Measurements from ENCODE around the gene SLC19A2. TPM values are rescaled to one million over a fixed set of nuclear protein-coding genes. Genes with fewer than 3 reads are reported as not detected.

The SLC19A2 gene
- total and polyA plus RNA-seq, 2 of the 8 experiments (the other 6 are each of a cell fraction or from before 2014, with no cell fraction given): 21.2 to 23.2 TPM

DNA sequence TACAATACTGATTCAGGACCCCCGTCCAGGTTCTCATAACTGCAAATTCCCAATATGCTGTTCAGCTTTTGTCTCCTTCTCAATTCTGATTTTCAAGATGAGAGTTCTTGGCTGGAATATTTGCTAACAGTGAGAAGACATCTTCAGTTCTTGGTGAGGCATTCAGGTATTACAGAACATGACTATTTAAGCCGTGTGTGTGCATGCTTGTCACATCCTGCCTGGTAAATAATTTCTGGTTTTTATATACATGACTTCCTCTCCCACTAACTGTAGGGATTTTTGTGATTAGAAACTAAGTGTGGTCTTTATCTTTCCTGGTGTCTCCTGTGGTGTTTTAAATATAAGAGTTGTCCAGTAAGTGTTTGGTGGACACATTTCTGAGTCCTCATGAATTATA is 10.2 kb upstream of the SLC19A2 start (continued):
- TF ChIP-seq, protein P1, sequence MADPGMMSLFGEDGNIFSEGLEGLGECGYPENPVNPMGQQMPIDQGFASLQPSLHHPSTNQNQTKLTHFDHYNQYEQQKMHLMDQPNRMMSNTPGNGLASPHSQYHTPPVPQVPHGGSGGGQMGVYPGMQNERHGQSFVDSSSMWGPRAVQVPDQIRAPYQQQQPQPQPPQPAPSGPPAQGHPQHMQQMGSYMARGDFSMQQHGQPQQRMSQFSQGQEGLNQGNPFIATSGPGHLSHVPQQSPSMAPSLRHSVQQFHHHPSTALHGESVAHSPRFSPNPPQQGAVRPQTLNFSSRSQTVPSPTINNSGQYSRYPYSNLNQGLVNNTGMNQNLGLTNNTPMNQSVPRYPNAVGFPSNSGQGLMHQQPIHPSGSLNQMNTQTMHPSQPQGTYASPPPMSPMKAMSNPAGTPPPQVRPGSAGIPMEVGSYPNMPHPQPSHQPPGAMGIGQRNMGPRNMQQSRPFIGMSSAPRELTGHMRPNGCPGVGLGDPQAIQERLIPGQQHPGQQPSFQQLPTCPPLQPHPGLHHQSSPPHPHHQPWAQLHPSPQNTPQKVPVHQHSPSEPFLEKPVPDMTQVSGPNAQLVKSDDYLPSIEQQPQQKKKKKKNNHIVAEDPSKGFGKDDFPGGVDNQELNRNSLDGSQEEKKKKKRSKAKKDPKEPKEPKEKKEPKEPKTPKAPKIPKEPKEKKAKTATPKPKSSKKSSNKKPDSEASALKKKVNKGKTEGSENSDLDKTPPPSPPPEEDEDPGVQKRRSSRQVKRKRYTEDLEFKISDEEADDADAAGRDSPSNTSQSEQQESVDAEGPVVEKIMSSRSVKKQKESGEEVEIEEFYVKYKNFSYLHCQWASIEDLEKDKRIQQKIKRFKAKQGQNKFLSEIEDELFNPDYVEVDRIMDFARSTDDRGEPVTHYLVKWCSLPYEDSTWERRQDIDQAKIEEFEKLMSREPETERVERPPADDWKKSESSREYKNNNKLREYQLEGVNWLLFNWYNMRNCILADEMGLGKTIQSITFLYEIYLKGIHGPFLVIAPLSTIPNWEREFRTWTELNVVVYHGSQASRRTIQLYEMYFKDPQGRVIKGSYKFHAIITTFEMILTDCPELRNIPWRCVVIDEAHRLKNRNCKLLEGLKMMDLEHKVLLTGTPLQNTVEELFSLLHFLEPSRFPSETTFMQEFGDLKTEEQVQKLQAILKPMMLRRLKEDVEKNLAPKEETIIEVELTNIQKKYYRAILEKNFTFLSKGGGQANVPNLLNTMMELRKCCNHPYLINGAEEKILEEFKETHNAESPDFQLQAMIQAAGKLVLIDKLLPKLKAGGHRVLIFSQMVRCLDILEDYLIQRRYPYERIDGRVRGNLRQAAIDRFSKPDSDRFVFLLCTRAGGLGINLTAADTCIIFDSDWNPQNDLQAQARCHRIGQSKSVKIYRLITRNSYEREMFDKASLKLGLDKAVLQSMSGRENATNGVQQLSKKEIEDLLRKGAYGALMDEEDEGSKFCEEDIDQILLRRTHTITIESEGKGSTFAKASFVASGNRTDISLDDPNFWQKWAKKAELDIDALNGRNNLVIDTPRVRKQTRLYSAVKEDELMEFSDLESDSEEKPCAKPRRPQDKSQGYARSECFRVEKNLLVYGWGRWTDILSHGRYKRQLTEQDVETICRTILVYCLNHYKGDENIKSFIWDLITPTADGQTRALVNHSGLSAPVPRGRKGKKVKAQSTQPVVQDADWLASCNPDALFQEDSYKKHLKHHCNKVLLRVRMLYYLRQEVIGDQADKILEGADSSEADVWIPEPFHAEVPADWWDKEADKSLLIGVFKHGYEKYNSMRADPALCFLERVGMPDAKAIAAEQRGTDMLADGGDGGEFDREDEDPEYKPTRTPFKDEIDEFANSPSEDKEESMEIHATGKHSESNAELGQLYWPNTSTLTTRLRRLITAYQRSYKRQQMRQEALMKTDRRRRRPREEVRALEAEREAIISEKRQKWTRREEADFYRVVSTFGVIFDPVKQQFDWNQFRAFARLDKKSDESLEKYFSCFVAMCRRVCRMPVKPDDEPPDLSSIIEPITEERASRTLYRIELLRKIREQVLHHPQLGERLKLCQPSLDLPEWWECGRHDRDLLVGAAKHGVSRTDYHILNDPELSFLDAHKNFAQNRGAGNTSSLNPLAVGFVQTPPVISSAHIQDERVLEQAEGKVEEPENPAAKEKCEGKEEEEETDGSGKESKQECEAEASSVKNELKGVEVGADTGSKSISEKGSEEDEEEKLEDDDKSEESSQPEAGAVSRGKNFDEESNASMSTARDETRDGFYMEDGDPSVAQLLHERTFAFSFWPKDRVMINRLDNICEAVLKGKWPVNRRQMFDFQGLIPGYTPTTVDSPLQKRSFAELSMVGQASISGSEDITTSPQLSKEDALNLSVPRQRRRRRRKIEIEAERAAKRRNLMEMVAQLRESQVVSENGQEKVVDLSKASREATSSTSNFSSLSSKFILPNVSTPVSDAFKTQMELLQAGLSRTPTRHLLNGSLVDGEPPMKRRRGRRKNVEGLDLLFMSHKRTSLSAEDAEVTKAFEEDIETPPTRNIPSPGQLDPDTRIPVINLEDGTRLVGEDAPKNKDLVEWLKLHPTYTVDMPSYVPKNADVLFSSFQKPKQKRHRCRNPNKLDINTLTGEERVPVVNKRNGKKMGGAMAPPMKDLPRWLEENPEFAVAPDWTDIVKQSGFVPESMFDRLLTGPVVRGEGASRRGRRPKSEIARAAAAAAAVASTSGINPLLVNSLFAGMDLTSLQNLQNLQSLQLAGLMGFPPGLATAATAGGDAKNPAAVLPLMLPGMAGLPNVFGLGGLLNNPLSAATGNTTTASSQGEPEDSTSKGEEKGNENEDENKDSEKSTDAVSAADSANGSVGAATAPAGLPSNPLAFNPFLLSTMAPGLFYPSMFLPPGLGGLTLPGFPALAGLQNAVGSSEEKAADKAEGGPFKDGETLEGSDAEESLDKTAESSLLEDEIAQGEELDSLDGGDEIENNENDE (IDR thresholded peaks at IDR 0.05; ENCODE audit: insufficient replicate concordance, low read length): no peak
- TF ChIP-seq BCL11A (IDR thresholded peaks at IDR 0.05; ENCODE audit: low read depth in 2 of 2, low read length in 2 of 2): no peak
- no peak for TF ChIP-seq EGR1 (IDR thresholded peaks at IDR 0.05; ENCODE audit: borderline replicate concordance, low read depth, low read length)
- no peak for TF ChIP-seq KDM1A (IDR thresholded peaks at IDR 0.05; ENCODE audit: borderline replicate concordance, low read length)
- TF ChIP-seq CHD2 (IDR thresholded peaks at IDR 0.05; ENCODE audit: low read length): no peak
- TF ChIP-seq, protein P2, sequence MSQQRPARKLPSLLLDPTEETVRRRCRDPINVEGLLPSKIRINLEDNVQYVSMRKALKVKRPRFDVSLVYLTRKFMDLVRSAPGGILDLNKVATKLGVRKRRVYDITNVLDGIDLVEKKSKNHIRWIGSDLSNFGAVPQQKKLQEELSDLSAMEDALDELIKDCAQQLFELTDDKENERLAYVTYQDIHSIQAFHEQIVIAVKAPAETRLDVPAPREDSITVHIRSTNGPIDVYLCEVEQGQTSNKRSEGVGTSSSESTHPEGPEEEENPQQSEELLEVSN (IDR thresholded peaks at IDR 0.05): no peak
- no peak for TF ChIP-seq HDAC6 (IDR thresholded peaks at IDR 0.05; ENCODE audit: low read depth, low read length)
- TF ChIP-seq CHD1 (IDR thresholded peaks at IDR 0.05; ENCODE audit: low read depth, low read length): no peak
- TF ChIP-seq CEBPB (IDR thresholded peaks at IDR 0.05; ENCODE audit: low read depth, low read length): no peak
- TF ChIP-seq FOSL1 (IDR thresholded peaks at IDR 0.05; ENCODE audit: insufficient read depth, low read depth, low read length): no peak

All from H1 (cell line).